H1 (cell line): ENCODE results near the gene PDK2. TPM values are rescaled to one million over a fixed set of nuclear protein-coding genes. Genes with fewer than 3 reads are reported as not detected.

Experiments
- NRF1 ChIP-seq: IDR thresholded peaks from 2 replicates; pipeline ENCODE4 v1.6.1; 2011; ENCODE audit warnings: mild to moderate bottlenecking, low read depth, low read length, improper control_type of control experiment
- polyA plus RNA-seq, 7 experiments: library from polyadenylated mRNA; depleted of rRNA in 3 of 7; stranded (reverse) in 5 of 7; unstranded in 2 of 7; fragments of >200 nt in 5 of 7; fragments of 200-250 nt in 2 of 7; gene quantifications; 1 replicate in 5 of 7; 2 replicates in 1 of 7; 4 replicates in 1 of 7; pipeline versions ENCODE4 v1.2.1 to v1.2.3, GENCODE V29; 2011 to 2013; ENCODE audit warnings: missing spikeins in 2 of 7, mixed read lengths in 2 of 7
- total RNA-seq: library from RNA; stranded (reverse); fragmentation: NEBNext Ultra II Directional; extraction: Animal tissue kit (Norgen Biotek cat#: 25700); gene quantifications from 2 replicates; pipeline ENCODE4 v1.2.1, GENCODE V29; 2021

The PDK2 gene
- total and polyA plus RNA-seq, 2 of the 8 experiments (the other 6 are each of a cell fraction or from before 2014, with no cell fraction given) = 18.3 to 121 TPM

- TF ChIP-seq NRF1 = no peak
Observed at GRCh38 chr17:50114849-50115357, 19.8 kb downstream of the PDK2 start (continued).
